HG02588 (cell line): ENCODE results near the gene MPRIP.

Source experiments
- ATAC-seq: cut with Tn5 transposase; IDR thresholded peaks from one replicate; pipeline ENCODE4 v1.9.1; 2021; ENCODE audit warnings: mild to moderate bottlenecking, moderate library complexity; ENCODE audit not compliant: unreplicated experiment

MPRIP gene

GRCh38 chr17:17141279-17141678 lies 99.0 kb downstream of the MPRIP start:
- ATAC-seq = no peak

- no peak for ATAC-seq
Observed at GRCh38 chr17:17141860-17142552, 99.7 kb downstream of the MPRIP start.

- no peak for ATAC-seq
Observed at GRCh38 chr17:17142556-17142955, 100.3 kb downstream of the MPRIP start.

GRCh38 chr17:17143501-17143900 lies 101.2 kb downstream of the MPRIP start:
- ATAC-seq = no peak

GRCh38 chr17:17144061-17144460 lies 101.8 kb downstream of the MPRIP start:
- ATAC-seq = no peak

- ATAC-seq = no peak
Observed at GRCh38 chr17:17144916-17145665, 102.8 kb downstream of the MPRIP start.

- no peak for ATAC-seq
Observed at GRCh38 chr17:17146786-17147406, 104.6 kb downstream of the MPRIP start.

- ATAC-seq = no peak
Observed at GRCh38 chr17:17147821-17148220, 105.6 kb downstream of the MPRIP start.

GRCh38 chr17:17149520-17150447 lies 107.5 kb downstream of the MPRIP start:
- ATAC-seq = no peak

- ATAC-seq = no peak
Observed at GRCh38 chr17:17150448-17150800, 108.2 kb downstream of the MPRIP start.

GRCh38 chr17:17151055-17151454 lies 108.8 kb downstream of the MPRIP start:
- ATAC-seq = no peak

- ATAC-seq = no peak
Observed at GRCh38 chr17:17151541-17151940, 109.3 kb downstream of the MPRIP start.

- no peak for ATAC-seq
Observed at GRCh38 chr17:17151962-17152361, 109.7 kb downstream of the MPRIP start.

- no peak for ATAC-seq
Observed at GRCh38 chr17:17152385-17152784, 110.1 kb downstream of the MPRIP start.

- ATAC-seq = no peak
Observed at GRCh38 chr17:17153071-17153470, 110.8 kb downstream of the MPRIP start.

GRCh38 chr17:17153709-17154108 lies 111.5 kb downstream of the MPRIP start:
- no peak for ATAC-seq

GRCh38 chr17:17154556-17154955 lies 112.3 kb downstream of the MPRIP start:
- no peak for ATAC-seq

GRCh38 chr17:17154981-17155380 lies 112.7 kb downstream of the MPRIP start:
- no peak for ATAC-seq

- no peak for ATAC-seq
Observed at GRCh38 chr17:17155568-17155967, 113.3 kb downstream of the MPRIP start.

- ATAC-seq = no peak
Observed at GRCh38 chr17:17156107-17156506, 113.8 kb downstream of the MPRIP start.

GRCh38 chr17:17156511-17156910 lies 114.3 kb downstream of the MPRIP start:
- ATAC-seq = no peak
